Dermis microvascular lymphatic vessel endothelial cell (primary cell): ENCODE data around the gene INTS3. TPM values are rescaled to one million over a fixed set of nuclear protein-coding genes. Genes with fewer than 3 reads are reported as not detected.
"Not testable (repeated sequence)": the region's sequence is repeated elsewhere in the genome, so short reads cannot be mapped to it uniquely, and the experiment has no call there.

Experiments used
- DNase-seq, 2 donors: peaks; one replicate each; pipeline versions ENCODE4 v3.0.0 to v3.0.0-alpha.2; 2010; ENCODE audit warnings: low read depth in 2 of 2
- total RNA-seq: library from RNA; depleted of rRNA; stranded (reverse); fragments of >200 nt; gene quantifications from 2 replicates; pipeline ENCODE4 v1.2.1, GENCODE V29; 2014

The INTS3 gene
- total RNA-seq, 1 donor from 2014 or later = 16.4 TPM

DNA sequence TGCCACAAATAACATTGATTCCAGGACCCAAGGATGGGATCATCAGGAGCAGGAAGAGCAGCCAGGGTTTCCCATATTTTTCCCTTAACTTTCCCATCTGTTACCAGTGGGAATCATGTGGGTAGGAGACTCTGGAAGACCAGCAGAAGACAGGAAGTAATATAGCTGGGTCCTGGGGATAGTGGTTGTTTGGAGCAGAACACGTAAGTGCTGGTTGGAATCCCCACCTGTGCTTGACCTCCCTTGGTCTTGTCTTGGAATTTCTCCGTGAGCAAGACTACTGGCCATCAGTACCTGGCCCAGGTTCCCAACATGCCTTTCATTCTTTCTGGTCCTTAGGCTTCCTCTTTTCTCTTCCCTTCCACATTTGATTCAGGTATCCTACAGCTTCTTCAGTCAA, 26.4 kb downstream of the INTS3 start:
- DNase-seq = no peak

DNA sequence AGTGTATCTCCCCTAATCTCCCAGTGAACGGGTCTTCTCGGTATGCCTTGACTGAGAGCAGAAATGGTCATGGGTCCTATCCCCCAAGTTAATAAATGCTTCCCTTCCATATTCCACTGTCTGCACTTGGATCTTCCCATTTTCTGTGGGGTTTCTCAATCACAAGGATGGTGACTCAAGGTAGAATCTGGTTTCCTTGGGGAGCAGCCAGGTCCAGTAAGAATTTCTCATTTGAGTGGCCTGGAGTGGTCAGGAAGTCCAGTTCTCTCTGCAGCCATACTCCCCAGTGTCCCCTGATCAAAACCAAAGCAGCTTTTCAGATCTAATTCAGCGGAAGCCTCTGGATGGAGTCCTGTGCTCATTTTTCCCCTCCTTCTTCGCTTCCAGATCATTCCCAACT, 32.6 kb downstream of the INTS3 start:
- no peak for DNase-seq

DNA sequence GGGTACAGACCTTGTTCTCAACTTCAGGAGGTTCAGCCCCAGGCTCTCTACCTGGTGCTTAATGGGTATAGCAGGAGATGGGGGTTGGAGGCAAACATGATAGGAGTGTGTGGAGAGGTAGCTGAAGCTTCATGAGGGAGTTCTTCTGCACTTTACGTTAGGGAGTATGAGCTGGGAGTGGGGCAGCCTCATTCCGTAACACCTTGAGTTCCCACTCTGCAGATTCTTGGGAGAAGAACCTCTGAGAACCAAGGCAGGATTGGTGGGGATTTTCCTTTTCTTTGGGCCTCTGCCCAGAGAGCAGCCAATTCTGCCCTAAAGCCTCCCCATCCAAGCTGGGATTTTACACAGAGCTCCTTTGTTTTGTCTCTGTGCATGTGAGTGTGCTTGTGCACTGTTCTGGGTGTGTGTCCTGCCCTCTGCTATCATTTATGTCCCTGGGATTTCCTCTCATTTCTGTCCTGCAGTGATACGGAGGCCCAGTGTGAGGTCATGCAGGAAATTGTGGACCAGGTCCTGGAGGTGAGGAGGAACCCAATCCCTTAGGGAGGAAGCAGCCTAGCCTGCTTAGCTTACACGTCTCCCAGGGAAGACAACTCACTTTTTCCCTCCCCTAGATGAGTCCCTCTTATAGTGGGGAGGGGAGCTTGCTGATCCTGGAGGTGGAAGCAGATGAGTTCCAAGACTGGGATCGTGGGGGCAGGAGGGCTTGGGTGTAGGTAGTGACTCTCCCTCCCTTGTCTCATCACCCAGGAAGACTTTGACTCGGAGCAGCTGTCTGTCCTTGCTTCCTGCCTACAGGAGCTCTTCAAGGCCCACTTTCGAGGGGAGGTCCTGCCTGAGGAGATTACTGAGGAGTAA, 35.7 kb downstream of the INTS3 start:
- peak; percentile 84 for DNase-seq

DNA sequence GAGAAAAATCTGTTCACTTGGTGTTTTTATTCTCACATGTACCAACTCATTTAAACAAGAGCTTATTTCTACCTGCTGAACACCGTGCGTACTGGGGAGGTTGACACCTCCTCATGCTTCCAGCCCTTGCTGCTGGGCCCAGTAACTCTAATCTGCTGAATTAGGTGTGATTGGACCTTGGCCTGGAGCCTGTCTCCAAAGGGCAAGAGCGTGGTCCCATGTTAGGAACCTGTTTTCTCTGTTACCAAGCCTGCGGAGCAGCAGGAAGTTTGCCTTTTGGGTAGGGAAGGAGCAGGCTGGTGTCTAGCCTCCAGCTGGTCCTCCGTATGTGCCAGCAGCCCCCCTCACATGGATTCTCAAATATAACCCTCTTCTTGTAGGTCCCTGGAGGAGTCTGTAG, 36.5 kb downstream of the INTS3 start:
- DNase-seq = no peak

DNA sequence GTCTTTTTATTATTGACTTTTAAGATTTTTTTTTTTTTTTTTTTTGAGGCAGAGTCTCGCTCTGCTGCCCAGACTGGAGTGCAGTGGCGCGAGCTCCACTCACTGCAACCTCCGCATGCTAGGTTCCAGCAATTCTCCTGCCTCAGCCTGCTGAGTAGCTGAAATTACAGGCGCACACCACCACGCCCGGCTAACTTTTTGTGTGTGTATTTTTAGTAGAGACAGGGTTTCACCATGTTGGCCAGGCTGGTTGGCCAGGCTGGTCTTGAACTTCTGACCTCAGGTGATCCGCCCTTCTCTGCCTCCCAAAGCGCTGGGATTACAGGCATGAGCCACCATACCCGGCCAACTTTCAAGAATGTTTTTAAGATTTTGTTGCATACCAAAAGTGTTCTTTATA, 38.8 kb downstream of the INTS3 start:
- DNase-seq = not testable (repeated sequence)

DNA sequence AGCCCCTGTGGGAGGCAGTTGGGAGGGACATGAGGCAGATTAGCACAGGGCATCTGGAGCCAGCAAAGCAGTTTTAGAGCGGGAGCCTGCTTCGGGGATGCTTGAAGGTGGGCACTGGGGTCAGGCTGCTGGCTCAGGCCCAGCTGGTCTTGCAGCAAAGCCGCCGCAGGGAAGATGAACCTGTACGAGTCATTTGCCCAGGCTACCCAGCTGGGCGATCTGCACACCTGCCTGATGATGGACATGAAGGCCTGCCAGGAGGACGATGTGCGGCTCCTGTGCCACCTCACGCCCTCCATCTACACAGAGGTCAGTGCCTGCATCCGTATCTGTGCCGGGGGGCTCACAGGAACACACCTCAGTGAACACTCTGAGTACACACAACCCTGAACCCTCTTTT, 39.7 kb downstream of the INTS3 start:
- no peak for DNase-seq

DNA sequence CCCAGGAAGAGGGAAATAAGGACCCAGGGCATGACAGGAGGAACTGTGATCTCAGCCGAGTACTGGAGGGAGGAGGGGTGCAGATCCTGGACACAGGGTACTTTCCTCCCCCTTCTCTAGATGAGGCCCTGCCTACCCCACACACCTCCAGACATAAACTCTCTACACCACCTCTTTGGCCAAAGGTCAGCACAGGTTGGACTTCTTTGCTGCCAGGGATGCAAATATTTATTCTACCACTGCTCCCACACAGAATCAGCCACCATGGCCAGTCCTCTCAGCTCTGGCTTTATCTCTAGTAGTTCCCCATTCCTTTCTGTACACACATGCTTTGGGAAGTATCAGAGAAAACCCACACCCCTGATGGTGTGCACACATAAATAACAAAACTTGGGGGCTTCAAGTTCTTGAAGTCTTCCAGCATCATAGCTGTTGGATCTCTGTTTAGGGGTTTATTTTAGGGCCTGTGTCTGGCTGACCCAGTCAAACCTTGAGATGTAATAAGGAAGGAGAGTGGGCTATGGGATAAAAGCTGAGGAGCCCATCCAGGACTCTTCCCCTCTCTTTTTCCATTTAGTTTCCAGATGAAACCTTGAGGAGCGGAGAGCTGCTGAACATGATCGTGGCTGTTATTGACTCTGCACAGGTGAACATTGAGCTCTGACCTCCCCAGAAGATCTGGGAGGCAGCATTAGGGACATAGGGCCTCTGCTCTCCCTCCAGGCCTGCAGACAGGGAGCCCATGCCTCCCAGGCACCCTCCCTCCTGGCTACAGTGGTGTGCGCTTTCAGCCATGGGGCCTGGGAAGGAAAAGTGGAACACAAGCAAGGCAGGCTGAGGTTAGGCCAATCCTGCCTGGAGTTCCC, 40.7 kb downstream of the INTS3 start:
- DNase-seq = no peak

DNA sequence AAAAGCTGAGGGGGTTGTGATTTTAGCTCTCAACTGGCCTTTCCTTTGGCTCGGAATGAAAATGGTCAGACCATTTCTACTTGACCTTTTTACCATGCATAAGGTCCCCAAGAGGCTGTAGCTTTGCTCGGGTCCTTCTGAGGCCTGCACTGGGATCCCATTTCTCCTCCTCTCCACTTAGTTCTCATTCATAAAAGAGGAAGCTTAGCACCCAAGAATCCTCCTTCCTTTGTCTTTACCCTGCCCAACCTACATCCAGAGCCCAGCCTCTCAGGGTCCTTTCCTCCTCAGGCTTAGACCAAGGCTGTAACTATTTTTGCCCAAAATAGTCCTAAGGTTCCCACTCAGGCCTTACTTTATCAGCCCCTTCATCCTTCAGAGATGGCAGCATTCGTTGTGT, 41.4 kb downstream of the INTS3 start:
- no peak for DNase-seq

DNA sequence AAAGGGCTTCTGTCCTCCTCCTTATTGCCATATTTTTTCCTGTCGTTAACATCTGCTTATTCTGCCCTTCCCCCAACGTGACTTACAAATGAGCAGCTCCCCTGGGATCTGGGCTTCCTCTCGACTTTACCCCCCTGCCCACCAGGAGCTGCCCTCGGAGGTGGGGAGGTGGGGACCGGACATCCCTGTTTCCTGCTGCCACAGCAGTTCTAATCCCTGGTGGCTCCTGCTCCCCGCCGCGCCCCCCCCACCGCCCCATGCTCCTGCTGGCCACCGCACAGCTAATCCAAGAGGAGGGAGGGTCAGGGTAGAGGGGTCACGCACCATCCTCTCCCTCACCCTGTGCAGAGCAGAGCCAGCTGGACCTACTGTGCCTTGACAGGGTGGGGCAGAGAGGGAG, 42.9 kb downstream of the INTS3 start:
- no peak for DNase-seq

DNA sequence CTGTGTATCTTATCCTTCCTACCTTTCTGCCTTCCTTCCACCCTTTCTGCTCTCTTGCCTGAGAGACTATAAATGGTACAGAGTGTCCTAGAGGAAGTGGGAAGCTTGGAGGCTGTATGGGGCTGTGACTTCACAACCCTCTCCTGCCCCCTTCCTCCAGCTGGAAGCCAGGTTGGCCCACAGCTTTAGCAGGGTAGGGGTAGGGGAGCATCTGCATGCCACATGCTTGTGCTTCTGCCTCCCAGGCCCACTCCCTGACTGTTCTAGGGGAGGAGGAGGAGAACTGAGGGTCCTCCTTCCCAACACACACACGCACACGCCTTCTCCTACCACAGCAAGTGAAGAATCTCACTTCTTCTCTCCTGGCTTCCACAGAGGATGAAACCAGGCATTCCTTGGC, 43.4 kb downstream of the INTS3 start:
- DNase-seq = no peak

DNA sequence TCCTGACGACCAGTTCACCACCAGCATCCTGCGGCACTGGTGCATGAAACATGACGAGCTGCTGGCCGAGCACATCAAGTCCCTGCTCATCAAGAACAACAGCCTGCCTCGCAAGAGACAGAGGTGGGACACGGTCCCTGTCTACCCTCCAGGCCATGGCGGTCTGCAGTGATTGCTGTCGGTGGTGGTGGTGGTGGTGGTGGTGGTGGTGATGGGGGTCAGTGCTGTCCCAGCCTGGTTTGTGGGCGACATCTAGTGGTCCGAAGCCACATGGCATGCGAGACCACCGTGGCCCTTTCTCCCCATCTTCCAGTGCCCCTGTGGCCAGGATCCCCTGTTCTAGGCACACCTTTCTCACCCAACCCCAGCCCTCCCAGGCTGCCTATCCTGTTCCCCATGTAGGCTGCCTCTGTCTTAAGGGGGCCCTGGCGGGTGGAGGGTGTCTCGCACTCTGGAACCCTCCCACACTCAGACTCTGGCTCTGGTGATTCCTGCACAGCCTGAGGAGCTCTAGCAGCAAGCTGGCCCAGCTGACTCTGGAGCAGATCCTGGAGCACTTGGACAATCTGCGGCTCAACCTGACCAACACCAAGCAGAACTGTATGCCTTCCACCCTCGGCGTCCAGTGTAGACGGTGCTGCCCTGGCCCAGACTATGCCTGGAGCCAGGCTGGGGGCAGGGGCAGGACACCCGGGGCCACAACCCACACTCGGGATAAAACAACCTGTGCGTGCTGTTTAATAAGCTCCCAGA, 44.2 kb downstream of the INTS3 start:
- DNase-seq = peak in 1 of 2 donors; percentile 67

DNA sequence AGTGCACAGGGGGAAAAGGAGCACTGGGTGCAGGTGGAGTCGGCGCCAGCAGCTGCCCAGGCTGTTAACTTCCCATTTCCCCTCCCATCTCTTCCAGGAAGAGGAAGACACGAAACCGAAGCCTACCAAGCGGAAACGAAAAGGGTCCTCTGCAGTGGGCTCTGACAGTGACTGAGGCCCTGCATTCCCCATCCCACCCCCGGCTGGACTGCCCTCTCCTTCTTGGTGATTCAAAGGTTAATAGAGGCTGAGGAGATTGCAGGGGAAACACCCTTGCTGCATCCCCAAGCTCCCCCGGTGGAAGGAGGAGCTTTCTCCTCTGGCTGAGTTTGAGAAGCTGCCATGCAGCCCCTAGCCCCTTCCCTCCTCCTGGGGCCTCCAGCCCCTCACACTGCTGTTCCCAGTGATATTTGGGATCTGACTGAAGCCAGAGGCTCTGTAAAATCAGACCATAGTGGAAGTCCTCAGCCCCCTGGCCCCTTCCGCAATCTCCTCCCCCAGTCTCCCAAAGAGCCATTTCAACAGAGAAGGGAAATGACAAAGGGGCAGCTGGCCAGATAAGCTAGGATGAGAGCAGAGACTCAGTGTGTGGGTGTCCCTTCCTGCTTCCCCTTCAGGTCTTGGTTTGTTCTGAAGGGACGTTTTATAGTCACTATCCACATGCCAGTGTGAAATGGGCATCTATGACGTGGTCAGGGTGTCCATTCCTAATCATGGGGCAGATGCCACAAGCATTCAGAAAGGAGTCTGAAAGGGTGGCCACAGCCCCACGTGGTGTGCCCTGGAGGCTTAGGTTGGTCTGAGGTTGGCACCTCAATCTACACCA, 45.5 kb downstream of the INTS3 start:
- DNase-seq = peak in 1 of 2 donors; percentile 62

DNA sequence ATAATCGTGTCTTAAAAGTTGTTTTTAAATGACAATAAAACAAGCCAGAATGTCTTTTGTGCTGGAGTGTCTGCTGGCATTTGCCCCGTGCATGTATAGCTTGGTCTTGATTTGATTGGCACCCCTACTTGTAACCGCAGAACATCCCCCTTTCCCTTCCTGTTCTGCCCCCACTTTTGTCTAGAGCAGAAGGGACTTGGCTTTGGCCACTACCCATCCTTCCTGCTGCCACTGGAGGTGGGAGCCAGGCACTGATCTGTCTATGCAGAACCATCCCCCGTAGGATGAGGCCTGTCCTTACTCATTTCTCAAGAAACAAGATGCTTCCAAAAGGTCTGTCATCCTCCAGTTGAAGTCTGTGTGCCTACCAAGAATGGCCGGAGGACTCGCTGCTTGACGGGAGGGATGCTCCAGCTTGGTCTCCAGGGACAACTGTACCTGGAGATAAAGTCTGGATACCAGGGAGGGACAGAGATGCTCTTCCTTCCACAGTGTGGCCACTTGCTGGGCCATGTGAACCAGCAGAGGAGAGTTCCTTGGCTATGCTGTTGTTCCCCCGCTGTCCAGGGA, 46.3 kb downstream of the INTS3 start:
- DNase-seq = no peak

DNA sequence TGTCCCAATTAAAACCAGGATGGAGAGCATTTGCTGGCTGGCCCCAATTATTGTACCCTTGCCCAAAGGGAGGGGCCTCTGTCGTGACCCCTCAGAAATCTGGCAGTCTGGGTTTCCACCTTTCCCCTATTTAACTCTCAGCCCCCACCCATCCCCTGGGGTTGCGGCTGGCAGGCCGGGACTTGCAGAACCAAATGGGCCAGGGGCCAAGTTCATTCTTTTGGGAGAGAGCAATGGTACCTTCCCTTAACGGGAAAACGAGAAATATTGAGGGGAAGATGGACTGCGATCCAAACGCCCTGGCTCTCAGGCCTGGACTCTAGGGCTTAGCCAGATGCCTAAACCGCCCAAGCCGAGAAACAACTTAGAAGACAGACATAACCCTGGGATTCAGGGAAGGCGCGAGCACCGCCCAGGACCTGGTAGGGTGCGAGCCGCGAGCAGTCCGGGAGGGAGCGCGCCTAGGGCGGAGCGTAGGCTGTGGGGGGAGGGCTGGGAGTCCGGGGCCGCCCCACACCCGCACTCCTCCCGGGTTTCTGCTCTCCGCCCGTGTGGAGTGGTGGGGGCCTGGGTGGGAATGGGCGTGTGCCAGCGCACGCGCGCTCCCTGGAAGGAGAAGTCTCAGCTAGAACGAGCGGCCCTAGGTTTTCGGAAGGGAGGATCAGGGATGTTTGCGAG, 47.1 kb downstream of the INTS3 start, which contains the start of gene SLC27A3:
Gene SLC27A3 (plus strand): TSS at position 628 of the 678 bp plus-strand sequence. CDS start 91 bp downstream, outside the sequence.
- peak in 1 of 2 donors; percentile 35 for DNase-seq

DNA sequence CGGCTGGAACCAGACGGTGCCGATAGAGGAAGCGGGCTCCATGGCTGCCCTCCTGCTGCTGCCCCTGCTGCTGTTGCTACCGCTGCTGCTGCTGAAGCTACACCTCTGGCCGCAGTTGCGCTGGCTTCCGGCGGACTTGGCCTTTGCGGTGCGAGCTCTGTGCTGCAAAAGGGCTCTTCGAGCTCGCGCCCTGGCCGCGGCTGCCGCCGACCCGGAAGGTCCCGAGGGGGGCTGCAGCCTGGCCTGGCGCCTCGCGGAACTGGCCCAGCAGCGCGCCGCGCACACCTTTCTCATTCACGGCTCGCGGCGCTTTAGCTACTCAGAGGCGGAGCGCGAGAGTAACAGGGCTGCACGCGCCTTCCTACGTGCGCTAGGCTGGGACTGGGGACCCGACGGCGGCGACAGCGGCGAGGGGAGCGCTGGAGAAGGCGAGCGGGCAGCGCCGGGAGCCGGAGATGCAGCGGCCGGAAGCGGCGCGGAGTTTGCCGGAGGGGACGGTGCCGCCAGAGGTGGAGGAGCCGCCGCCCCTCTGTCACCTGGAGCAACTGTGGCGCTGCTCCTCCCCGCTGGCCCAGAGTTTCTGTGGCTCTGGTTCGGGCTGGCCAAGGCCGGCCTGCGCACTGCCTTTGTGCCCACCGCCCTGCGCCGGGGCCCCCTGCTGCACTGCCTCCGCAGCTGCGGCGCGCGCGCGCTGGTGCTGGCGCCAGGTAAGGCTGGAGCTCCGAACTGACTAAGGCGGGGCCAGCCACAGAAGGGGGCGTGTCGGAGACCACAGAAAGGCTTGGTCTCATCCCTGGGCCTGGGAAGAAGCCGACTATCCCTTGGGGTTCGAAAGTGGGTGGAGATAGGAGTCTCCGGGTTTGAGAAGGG, 47.8 kb downstream of the INTS3 start:
- DNase-seq = peak in 1 of 2 donors; percentile 55

DNA sequence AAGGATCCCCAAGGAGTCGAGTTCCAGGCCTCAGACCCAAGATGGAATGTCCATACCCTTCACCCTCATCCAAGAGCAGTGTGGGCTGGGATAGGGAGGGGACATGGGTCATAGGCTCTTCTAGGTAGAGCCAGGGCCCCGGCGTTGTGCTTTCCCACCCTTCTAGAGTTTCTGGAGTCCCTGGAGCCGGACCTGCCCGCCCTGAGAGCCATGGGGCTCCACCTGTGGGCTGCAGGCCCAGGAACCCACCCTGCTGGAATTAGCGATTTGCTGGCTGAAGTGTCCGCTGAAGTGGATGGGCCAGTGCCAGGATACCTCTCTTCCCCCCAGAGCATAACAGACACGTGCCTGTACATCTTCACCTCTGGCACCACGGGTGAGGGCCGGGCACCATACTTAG, 48.5 kb downstream of the INTS3 start:
- no peak for DNase-seq

DNA sequence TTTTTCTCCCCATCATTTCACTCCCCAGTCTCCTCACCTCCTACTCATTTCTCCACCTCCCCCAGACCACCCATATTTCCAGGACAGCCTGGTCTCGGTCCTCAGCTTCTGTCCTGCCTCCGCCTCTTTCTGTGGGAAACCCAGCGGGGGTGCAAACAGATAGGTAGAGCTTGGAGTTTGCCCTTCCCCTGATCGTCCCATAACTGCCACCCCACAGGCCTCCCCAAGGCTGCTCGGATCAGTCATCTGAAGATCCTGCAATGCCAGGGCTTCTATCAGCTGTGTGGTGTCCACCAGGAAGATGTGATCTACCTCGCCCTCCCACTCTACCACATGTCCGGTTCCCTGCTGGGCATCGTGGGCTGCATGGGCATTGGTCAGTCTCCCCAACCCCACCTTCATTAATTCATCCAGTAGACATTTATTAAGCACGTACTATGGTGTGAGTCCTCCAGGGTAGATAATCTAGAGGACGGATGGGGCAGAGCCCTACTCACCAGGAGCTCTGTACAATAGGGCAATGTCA, 49.1 kb downstream of the INTS3 start:
- no peak for DNase-seq

DNA sequence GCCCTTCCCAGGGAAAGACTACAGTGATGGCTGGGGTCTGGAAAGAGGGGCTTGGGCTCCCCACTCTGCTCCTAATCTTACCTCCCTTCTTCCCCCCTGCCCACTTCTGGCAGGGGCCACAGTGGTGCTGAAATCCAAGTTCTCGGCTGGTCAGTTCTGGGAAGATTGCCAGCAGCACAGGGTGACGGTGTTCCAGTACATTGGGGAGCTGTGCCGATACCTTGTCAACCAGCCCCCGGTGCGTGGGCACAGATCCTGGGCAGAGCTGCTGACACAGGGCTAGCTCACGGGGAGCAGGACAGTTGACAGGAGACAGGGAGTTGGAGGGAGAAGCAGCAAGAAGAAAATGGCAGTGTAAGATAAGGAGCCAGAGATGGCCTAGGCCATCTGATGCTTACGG, 49.8 kb downstream of the INTS3 start:
- no peak for DNase-seq
